ENCODE measurements around the gene CIRBP.
A peak's percentile ranks its signal among the peaks of the same experiment; 100 is the strongest.

Gene CIRBP

GRCh38 chr19:1230783-1231489 is 38.2 kb upstream of the CIRBP start:
- DNase-seq (ENCODE audit: low read depth in 2 of 3, low spot score in 2 of 3) = no peak

GRCh38 chr19:1231729-1232637 is 37.1 kb upstream of the CIRBP start:
- no peak for DNase-seq (ENCODE audit: low read depth in 2 of 3, low spot score in 2 of 3)

- no peak for DNase-seq (ENCODE audit: low read depth in 2 of 3, low spot score in 2 of 3)
These were observed 36.5 kb upstream of the CIRBP start for GRCh38 chr19:1232652-1233072.

GRCh38 chr19:1233115-1233667 is 35.9 kb upstream of the CIRBP start:
- DNase-seq (ENCODE audit: low read depth in 2 of 3, low spot score in 2 of 3) = no peak

- DNase-seq (ENCODE audit: low read depth in 2 of 3, low spot score in 2 of 3) = no peak
These were observed 34.8 kb upstream of the CIRBP start for GRCh38 chr19:1234051-1234954.

- DNase-seq (ENCODE audit: low read depth in 2 of 3, low spot score in 2 of 3) = no peak
These were observed 34.2 kb upstream of the CIRBP start for GRCh38 chr19:1234955-1235380.

- no peak for DNase-seq (ENCODE audit: low read depth in 2 of 3, low spot score in 2 of 3)
These were observed 33.2 kb upstream of the CIRBP start for GRCh38 chr19:1235625-1236538.

GRCh38 chr19:1236576-1236975 is 32.6 kb upstream of the CIRBP start:
- no peak for DNase-seq (ENCODE audit: low read depth in 2 of 3, low spot score in 2 of 3)

- DNase-seq (ENCODE audit: low read depth in 2 of 3, low spot score in 2 of 3) = no peak
These were observed 32.0 kb upstream of the CIRBP start for GRCh38 chr19:1237027-1237659.

GRCh38 chr19:1237754-1238368 is 31.3 kb upstream of the CIRBP start, which contains the start of gene CBARP:
Gene CBARP, minus strand, starts transcription at chr19:1238005. Its CDS starts 1,905 bp downstream, at chr19:1236100.
- no peak for DNase-seq (ENCODE audit: low read depth in 2 of 3, low spot score in 2 of 3)

GRCh38 chr19:1238369-1239303 is 30.5 kb upstream of the CIRBP start:
- no peak for DNase-seq (ENCODE audit: low read depth in 2 of 3, low spot score in 2 of 3)

- no peak for DNase-seq (ENCODE audit: low read depth in 2 of 3, low spot score in 2 of 3)
These were observed 29.7 kb upstream of the CIRBP start for GRCh38 chr19:1239420-1239795.

- DNase-seq (ENCODE audit: low read depth in 2 of 3, low spot score in 2 of 3) = peak; percentile 89 to 97 (median 96)
These were observed 29.1 kb upstream of the CIRBP start for GRCh38 chr19:1239796-1240737.

- DNase-seq (ENCODE audit: low read depth in 2 of 3, low spot score in 2 of 3) = no peak
These were observed 28.2 kb upstream of the CIRBP start for GRCh38 chr19:1240925-1241324.

- peak; percentile 77 to 91 (median 90) for DNase-seq (ENCODE audit: low read depth in 2 of 3, low spot score in 2 of 3)
These were observed 27.6 kb upstream of the CIRBP start, which contains the start of gene ATP5F1D for GRCh38 chr19:1241417-1242095. Gene ATP5F1D, plus strand, starts transcription at chr19:1241751. Its CDS starts 100 bp downstream, at chr19:1241851.
